SK-N-SH (cell line): Measurements from ENCODE around the gene SLC12A9. TPM values are rescaled to one million over a fixed set of nuclear protein-coding genes. Genes with fewer than 3 reads are reported as not detected.

ENCODE experiments used
- CTCF ChIA-PET: fragments of 300-600, 350-600 bp; formaldehyde crosslinking; extraction: SDS; loops from one replicate; lab custom pipeline; 2021; lab: Yijun Ruan, JAX
- POLR2A ChIA-PET: fragments of 350-600 bp; sonication (Branson Sonifier 250); formaldehyde crosslinking; extraction: SDS; loops from one replicate; lab custom pipeline; 2020; ENCODE audit warnings: antibody characterized with exemption, inconsistent platforms; lab: Yijun Ruan, JAX
- DNase-seq: peaks from one replicate; pipeline ENCODE4 v3.0.0; 2012
- H2AFZ ChIP-seq: fragments of 200-600 bp; sonication (generic); 2 replicates; pipeline ENCODE4 v1.8.1; 2016; ENCODE audit warnings: antibody characterized with exemption, mild to moderate bottlenecking, low read depth
- H3F3A ChIP-seq: fragments of 200-600 bp; sonication (generic); replicated peaks from 2 replicates; pipeline ENCODE3; 2016; ENCODE audit warnings: antibody characterized with exemption, mild to moderate bottlenecking; ENCODE audit not compliant: insufficient read depth
- H3K27ac ChIP-seq, 2 experiments: fragments of 200-500 bp in 1 of 2; fragments of 200-600 bp in 1 of 2; sonication (Bioruptor generic) in 1 of 2; sonication (generic), shearing (Covaris generic) in 1 of 2; 2 replicates each; pipeline versions ENCODE4 v1.5.1 to v1.6.1; 2014 to 2016; ENCODE audit warnings: low read depth in 2 of 2, inconsistent platforms in 1 of 2, low read length in 1 of 2, mild to moderate bottlenecking in 1 of 2, mixed read lengths in 1 of 2
- H3K27me3 ChIP-seq: fragments of 200-600 bp; sonication (generic), shearing (Covaris generic); 2 replicates; pipeline ENCODE4 v1.6.1; 2016; ENCODE audit warnings: mixed run types; ENCODE audit not compliant: insufficient read depth
- H3K36me3 ChIP-seq, 2 experiments: fragments of 200-500 bp in 1 of 2; fragments of 200-600 bp in 1 of 2; sonication (Bioruptor generic) in 1 of 2; sonication (generic) in 1 of 2; replicated peaks in 1 of 2; 2 replicates each; pipeline versions ENCODE3 to v1.5.1; 2014 to 2016; ENCODE audit warnings: low read length in 1 of 2, mild to moderate bottlenecking in 1 of 2; ENCODE audit not compliant: insufficient read depth in 2 of 2, control insufficient read depth in 1 of 2
- H3K4me1 ChIP-seq, 2 experiments: fragments of 200-500 bp in 1 of 2; fragments of 200-600 bp in 1 of 2; sonication (Bioruptor generic) in 1 of 2; sonication (generic), shearing (Covaris generic) in 1 of 2; 2 replicates each; pipeline versions ENCODE4 v1.5.1 to v1.6.1; 2014 to 2016; ENCODE audit warnings: low read depth in 1 of 2, low read length in 1 of 2, mixed run types in 1 of 2; ENCODE audit not compliant: insufficient read depth in 2 of 2, control insufficient read depth in 1 of 2
- H3K4me2 ChIP-seq: fragments of 200-600 bp; sonication (generic), shearing (Covaris generic); 2 replicates; pipeline ENCODE4 v1.6.1; 2017; ENCODE audit warnings: mixed run types
- H3K4me3 ChIP-seq, 2 experiments: fragments of 200-500 bp in 1 of 2; fragments of 200-600 bp in 1 of 2; sonication (Bioruptor generic) in 1 of 2; sonication (generic), shearing (Covaris generic) in 1 of 2; 2 replicates each; pipeline versions ENCODE4 v1.5.1 to v1.8.1; 2014 to 2016; ENCODE audit warnings: low read depth in 2 of 2, inconsistent platforms in 1 of 2, low read length in 1 of 2, mild to moderate bottlenecking in 1 of 2, mixed read lengths in 1 of 2, moderate library complexity in 1 of 2
- H3K79me2 ChIP-seq: fragments of 200-600 bp; sonication (generic); 2 replicates; pipeline ENCODE4 v1.8.1; 2017; ENCODE audit warnings: mild to moderate bottlenecking; ENCODE audit not compliant: insufficient read depth
- H3K9ac ChIP-seq: fragments of 200-600 bp; sonication (generic); 2 replicates; pipeline ENCODE4 v1.6.1; 2017; ENCODE audit warnings: mixed run types
- H3K9me2 ChIP-seq: fragments of 200-600 bp; sonication (generic); 2 replicates; pipeline ENCODE4 v1.6.1; 2017; ENCODE audit warnings: mixed run types
- H3K9me3 ChIP-seq: fragments of 200-600 bp; sonication (generic); 2 replicates; pipeline ENCODE4 v1.6.1; 2017; ENCODE audit warnings: mixed run types, mild to moderate bottlenecking, moderate library complexity
- H4K20me1 ChIP-seq: fragments of 200-600 bp; sonication (generic); 2 replicates; pipeline ENCODE4 v1.6.1; 2017; ENCODE audit warnings: mild to moderate bottlenecking, mixed run types; ENCODE audit not compliant: insufficient read depth
- CHD2 ChIP-seq: fragments of 150-350 bp; IDR thresholded peaks from 2 replicates; pipeline ENCODE4 v1.6.1; 2018; ENCODE audit warnings: low read length; ENCODE audit not compliant: partially characterized antibody
- ELF1 ChIP-seq: IDR thresholded peaks from 2 replicates; pipeline ENCODE4 v1.4.0; 2012
- EP300 ChIP-seq, 2 experiments: IDR thresholded peaks; 2 replicates each; pipeline versions ENCODE4 v1.4.0 to v1.6.1; 2012; ENCODE audit warnings: borderline replicate concordance in 1 of 2, low read depth in 1 of 2, low read length in 1 of 2
- EZH2phosphoT487 ChIP-seq: fragments of 200-600 bp; sonication (generic); IDR thresholded peaks from 2 replicates; pipeline ENCODE4 v1.6.1; 2017; ENCODE audit warnings: low read depth, mixed run types, mild to moderate bottlenecking, antibody characterized with exemption, moderate library complexity, borderline replicate concordance
- FOXJ3 ChIP-seq: sonication (generic); formaldehyde crosslinking; IDR thresholded peaks from 2 replicates; pipeline ENCODE4 v1.5.1; 2020; ENCODE audit warnings: mild to moderate bottlenecking, missing genetic modification reagents
- JUND ChIP-seq: IDR thresholded peaks from 2 replicates; pipeline ENCODE4 v1.4.0; 2012
- MXI1 ChIP-seq: IDR thresholded peaks from 2 replicates; pipeline ENCODE4 v1.6.1; 2012; ENCODE audit warnings: mild to moderate bottlenecking, low read depth, low read length, improper control_type of control experiment
- NRF1 ChIP-seq: IDR thresholded peaks from 2 replicates; pipeline ENCODE4 v1.6.1; 2012; ENCODE audit warnings: low read depth, mild to moderate bottlenecking, low read length
- RFX5 ChIP-seq: IDR thresholded peaks from 2 replicates; pipeline ENCODE4 v1.6.1; 2012; ENCODE audit warnings: mild to moderate bottlenecking, improper control_type of control experiment, low read length
- SMC3 ChIP-seq: IDR thresholded peaks from 2 replicates; pipeline ENCODE4 v1.6.1; 2012; ENCODE audit warnings: low read depth, low read length, improper control_type of control experiment
- TEAD4 ChIP-seq: IDR thresholded peaks from 2 replicates; pipeline ENCODE4 v1.4.0; 2012; ENCODE audit warnings: mild to moderate bottlenecking, borderline replicate concordance; ENCODE audit not compliant: insufficient read depth
- YY1 ChIP-seq: IDR thresholded peaks from 2 replicates; pipeline ENCODE4 v1.4.0; 2012; ENCODE audit warnings: low read depth, mild to moderate bottlenecking
- WGBS: methylation state at CpG from one replicate; pipeline ENCODE4 v1.1.6; 2017; ENCODE audit warnings: low lambda C conversion rate; 5-methylcytosine and 5-hydroxymethylcytosine counted together
- polyA plus RNA-seq, 3 experiments: library from polyadenylated mRNA; depleted of rRNA; stranded (reverse); fragments of >200 nt; gene quantifications; 2 replicates each; pipeline ENCODE4 v1.2.3, GENCODE V29; 2012
- TF ChIP-seq, protein P1 (sequence below): fragments of 200-600 bp; sonication (generic); IDR thresholded peaks from 2 replicates; pipeline ENCODE4 v1.6.1; 2017; ENCODE audit warnings: antibody characterized with exemption, mild to moderate bottlenecking, moderate library complexity
- TF ChIP-seq, protein P2 (sequence below): IDR thresholded peaks from 2 replicates; pipeline ENCODE4 v1.4.0; 2012; ENCODE audit warnings: low read depth, borderline replicate concordance
- TF ChIP-seq, protein P3 (sequence below): IDR thresholded peaks from 2 replicates; pipeline ENCODE4 v1.4.0; 2012; ENCODE audit warnings: low read depth, borderline replicate concordance
- TF ChIP-seq, protein P4 (sequence below): IDR thresholded peaks from 2 replicates; pipeline ENCODE4; 2012
- TF ChIP-seq, protein P5 (sequence below): IDR thresholded peaks from 2 replicates; pipeline ENCODE4 v1.6.1; 2012; ENCODE audit warnings: mild to moderate bottlenecking, low read depth, low read length, moderate library complexity
- TF ChIP-seq, protein P6 (sequence below): fragments of 150-350 bp; IDR thresholded peaks from 2 replicates; pipeline ENCODE4 v1.6.1; 2017; ENCODE audit warnings: antibody characterized with exemption, low read length, low read depth, borderline replicate concordance

Gene SLC12A9
- polyA plus RNA-seq, 1 of the 3 experiments (the other 2 are of a cell fraction) = 29.7 TPM

DNA sequence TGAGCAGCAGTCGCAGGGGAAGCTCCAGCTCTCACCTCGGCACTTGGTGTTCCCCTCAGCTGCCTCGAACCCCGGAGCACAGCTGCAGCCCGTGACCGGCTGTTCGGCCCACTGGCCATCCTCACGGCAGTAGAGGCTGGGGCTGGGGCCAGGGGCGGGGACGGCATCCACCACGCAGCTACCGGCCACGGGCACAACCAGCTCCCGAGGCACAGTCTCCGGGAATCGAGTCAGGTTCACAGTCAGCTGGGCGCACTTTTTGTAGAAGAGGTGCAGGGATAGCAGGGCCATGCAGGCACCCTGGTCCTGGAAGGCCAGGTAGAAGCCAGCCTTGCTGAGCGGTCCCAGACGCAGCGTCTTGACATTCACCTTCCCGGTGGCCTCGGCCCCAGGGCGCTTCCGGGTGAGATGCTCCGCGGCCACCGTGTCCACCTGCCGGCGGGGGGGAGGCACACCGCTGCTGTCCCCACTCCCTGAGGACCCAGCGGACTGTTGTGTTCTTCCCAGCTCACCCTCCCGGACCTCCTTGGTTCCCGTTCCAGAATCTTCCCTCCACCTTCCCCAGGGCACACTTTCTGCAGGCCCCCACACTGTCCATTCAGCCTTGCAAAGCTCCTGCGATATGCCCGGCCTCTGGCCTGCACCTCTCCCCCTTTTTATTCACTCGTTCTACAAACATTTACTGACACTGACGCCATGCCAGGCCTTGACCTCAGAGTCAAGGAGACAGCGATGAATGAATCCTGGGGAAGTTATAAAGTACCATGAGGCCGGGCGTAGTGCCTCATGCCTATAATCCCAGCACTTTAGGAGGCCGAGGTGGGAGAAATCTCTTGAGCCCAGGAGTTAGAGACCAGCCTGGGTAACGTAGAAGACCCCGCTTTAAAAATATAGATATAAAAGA, 30.0 kb upstream of the SLC12A9 start:
- peaks cover 23 to 35% of the 10 kb centered on the region in 2 experiments for H3K36me3 ChIP-seq
- no peak for DNase-seq
- 93% methylated on average over 36 of the region's 43 CpGs for WGBS
- ChIA-PET POLR2A (interaction anchor here (0.6 to 0.7 kb wide), 2 partner anchors 9 to 16 kb away, joined by 3 to 4 read pairs; no protein-coding TSS in a partner anchor), CTCF (interaction anchor here (1.4 to 17.1 kb wide), 4 partner anchors 12 to 54 kb away, joined by 4 to 220 read pairs (median 6); no protein-coding TSS in a partner anchor)
- H3K27me3 ChIP-seq = no peaks in the 10 kb centered on the region
- peaks cover 5% of the 10 kb centered on the region for H3F3A ChIP-seq
- H3K4me3 ChIP-seq = no peak overlapping the region
- H2AFZ ChIP-seq = no peak overlapping the region
- peaks cover 6 to 20% of the 10 kb centered on the region in 2 experiments; a peak in 2 of 4 replicates for H3K4me1 ChIP-seq
- H3K79me2 ChIP-seq = peaks cover 30% of the 10 kb centered on the region
- no peaks in the 10 kb centered on the region for H3K9me3 ChIP-seq
- TF ChIP-seq RFX5 = no peak
- no peak for TF ChIP-seq SMC3
- no peak for TF ChIP-seq EP300 (IDR thresholded peaks at IDR 0.05; ENCODE audit: borderline replicate concordance in 1 of 2, low read depth in 1 of 2, low read length in 1 of 2)
- TF ChIP-seq ELF1 = no peak
- TF ChIP-seq EZH2phosphoT487 = no peak
- TF ChIP-seq TEAD4 = no peak
- TF ChIP-seq CHD2 = no peak
- TF ChIP-seq YY1 = no peak
- no peak for TF ChIP-seq MXI1
- TF ChIP-seq, protein P1, sequence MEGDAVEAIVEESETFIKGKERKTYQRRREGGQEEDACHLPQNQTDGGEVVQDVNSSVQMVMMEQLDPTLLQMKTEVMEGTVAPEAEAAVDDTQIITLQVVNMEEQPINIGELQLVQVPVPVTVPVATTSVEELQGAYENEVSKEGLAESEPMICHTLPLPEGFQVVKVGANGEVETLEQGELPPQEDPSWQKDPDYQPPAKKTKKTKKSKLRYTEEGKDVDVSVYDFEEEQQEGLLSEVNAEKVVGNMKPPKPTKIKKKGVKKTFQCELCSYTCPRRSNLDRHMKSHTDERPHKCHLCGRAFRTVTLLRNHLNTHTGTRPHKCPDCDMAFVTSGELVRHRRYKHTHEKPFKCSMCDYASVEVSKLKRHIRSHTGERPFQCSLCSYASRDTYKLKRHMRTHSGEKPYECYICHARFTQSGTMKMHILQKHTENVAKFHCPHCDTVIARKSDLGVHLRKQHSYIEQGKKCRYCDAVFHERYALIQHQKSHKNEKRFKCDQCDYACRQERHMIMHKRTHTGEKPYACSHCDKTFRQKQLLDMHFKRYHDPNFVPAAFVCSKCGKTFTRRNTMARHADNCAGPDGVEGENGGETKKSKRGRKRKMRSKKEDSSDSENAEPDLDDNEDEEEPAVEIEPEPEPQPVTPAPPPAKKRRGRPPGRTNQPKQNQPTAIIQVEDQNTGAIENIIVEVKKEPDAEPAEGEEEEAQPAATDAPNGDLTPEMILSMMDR = no peak
- TF ChIP-seq NRF1 = no peak
- TF ChIP-seq, protein P2, sequence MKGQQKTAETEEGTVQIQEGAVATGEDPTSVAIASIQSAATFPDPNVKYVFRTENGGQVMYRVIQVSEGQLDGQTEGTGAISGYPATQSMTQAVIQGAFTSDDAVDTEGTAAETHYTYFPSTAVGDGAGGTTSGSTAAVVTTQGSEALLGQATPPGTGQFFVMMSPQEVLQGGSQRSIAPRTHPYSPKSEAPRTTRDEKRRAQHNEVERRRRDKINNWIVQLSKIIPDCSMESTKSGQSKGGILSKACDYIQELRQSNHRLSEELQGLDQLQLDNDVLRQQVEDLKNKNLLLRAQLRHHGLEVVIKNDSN = no peak
- TF ChIP-seq, protein P3, sequence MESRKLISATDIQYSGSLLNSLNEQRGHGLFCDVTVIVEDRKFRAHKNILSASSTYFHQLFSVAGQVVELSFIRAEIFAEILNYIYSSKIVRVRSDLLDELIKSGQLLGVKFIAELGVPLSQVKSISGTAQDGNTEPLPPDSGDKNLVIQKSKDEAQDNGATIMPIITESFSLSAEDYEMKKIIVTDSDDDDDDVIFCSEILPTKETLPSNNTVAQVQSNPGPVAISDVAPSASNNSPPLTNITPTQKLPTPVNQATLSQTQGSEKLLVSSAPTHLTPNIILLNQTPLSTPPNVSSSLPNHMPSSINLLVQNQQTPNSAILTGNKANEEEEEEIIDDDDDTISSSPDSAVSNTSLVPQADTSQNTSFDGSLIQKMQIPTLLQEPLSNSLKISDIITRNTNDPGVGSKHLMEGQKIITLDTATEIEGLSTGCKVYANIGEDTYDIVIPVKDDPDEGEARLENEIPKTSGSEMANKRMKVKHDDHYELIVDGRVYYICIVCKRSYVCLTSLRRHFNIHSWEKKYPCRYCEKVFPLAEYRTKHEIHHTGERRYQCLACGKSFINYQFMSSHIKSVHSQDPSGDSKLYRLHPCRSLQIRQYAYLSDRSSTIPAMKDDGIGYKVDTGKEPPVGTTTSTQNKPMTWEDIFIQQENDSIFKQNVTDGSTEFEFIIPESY = no peak
- TF ChIP-seq, protein P4, sequence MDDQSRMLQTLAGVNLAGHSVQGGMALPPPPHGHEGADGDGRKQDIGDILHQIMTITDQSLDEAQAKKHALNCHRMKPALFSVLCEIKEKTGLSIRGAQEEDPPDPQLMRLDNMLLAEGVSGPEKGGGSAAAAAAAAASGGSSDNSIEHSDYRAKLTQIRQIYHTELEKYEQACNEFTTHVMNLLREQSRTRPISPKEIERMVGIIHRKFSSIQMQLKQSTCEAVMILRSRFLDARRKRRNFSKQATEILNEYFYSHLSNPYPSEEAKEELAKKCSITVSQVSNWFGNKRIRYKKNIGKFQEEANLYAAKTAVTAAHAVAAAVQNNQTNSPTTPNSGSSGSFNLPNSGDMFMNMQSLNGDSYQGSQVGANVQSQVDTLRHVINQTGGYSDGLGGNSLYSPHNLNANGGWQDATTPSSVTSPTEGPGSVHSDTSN = no peak
- TF ChIP-seq, protein P5, sequence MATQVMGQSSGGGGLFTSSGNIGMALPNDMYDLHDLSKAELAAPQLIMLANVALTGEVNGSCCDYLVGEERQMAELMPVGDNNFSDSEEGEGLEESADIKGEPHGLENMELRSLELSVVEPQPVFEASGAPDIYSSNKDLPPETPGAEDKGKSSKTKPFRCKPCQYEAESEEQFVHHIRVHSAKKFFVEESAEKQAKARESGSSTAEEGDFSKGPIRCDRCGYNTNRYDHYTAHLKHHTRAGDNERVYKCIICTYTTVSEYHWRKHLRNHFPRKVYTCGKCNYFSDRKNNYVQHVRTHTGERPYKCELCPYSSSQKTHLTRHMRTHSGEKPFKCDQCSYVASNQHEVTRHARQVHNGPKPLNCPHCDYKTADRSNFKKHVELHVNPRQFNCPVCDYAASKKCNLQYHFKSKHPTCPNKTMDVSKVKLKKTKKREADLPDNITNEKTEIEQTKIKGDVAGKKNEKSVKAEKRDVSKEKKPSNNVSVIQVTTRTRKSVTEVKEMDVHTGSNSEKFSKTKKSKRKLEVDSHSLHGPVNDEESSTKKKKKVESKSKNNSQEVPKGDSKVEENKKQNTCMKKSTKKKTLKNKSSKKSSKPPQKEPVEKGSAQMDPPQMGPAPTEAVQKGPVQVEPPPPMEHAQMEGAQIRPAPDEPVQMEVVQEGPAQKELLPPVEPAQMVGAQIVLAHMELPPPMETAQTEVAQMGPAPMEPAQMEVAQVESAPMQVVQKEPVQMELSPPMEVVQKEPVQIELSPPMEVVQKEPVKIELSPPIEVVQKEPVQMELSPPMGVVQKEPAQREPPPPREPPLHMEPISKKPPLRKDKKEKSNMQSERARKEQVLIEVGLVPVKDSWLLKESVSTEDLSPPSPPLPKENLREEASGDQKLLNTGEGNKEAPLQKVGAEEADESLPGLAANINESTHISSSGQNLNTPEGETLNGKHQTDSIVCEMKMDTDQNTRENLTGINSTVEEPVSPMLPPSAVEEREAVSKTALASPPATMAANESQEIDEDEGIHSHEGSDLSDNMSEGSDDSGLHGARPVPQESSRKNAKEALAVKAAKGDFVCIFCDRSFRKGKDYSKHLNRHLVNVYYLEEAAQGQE = no peak
- TF ChIP-seq, protein P6, sequence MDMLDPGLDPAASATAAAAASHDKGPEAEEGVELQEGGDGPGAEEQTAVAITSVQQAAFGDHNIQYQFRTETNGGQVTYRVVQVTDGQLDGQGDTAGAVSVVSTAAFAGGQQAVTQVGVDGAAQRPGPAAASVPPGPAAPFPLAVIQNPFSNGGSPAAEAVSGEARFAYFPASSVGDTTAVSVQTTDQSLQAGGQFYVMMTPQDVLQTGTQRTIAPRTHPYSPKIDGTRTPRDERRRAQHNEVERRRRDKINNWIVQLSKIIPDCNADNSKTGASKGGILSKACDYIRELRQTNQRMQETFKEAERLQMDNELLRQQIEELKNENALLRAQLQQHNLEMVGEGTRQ = no peak
- no peak for TF ChIP-seq FOXJ3 (CRISPR knock-in tag)
- TF ChIP-seq JUND = no peak
- no peak overlapping the region for H3K4me2 ChIP-seq
- no peaks in the 10 kb centered on the region for H3K9me2 ChIP-seq
- no peak overlapping the region for H3K27ac ChIP-seq
- peaks cover 22% of the 10 kb centered on the region for H4K20me1 ChIP-seq
- H3K9ac ChIP-seq = no peak overlapping the region
